ENCODE results near the gene ODR4.
A peak's percentile ranks its signal among the peaks of the same experiment; 100 is the strongest.
"Not testable (repeated sequence)": the region's sequence is repeated elsewhere in the genome, so short reads cannot be mapped to it uniquely, and the experiment has no call there.

Gene ODR4

DNA sequence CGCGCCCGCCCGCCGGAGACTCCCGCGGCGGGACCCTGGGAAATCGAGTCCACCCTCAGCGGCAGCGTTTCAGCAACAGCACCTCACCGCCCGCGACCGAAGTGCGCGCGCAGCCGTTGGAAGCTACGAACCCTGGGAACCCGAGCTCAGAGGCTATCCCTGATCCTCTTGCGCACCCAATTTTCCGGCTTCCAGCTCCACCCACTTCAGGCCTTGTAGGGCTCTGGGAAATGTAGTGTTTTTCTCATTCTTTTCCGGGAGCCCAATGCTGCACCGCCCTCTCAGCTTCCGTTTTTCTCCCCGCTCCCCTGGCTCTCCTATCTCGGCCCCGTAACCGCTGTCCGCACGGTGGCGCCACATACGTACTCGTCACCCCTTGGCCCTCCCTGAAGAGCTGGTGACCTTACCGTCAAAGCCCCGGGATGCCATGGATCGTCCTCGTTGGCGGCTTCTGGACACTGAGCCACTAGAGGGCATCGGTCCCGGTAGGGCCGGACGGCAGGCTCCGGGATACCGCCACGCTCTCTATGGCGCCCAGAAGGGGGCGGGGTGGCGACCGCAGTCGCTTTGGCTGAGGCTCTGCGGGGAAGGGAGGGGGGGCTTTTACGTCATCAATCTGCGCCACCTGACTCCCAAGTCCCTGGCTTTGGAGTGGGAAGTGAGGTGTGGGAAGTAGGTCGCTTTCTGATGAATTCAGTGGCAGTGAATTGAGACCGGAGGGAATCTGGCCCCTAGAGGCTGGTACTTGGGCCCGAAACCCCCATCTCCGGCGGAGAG, at the start of gene ODR4, which contains the start of gene TPR:
Gene ODR4 (plus strand): TSS at position 687 of the 777 bp plus-strand sequence. CDS start 3,948 bp downstream, outside the sequence.
Gene TPR (minus strand): TSS at position 102 of the 777 bp plus-strand sequence. CDS start 225 bp downstream, outside the sequence.
- DNase-seq: peak; percentile 97

DNA sequence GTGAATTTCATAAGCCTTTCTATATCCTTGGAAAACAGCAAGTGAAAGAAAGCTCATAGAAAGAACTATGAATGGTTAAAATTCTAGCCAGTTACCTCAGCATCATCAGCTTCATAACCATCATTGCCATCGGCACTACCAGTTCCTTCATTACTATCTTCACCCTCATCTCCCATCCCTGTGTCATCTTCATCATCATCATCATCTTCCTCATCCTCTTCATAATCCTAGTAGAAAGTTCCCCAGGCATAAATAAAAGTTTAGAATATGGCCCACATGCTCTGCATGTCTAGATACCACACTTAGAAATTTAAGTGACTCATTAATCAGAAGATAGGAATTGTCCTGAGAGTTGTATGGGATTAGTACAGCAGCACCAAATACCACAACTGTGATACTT, 49.6 kb upstream of the ODR4 start:
- DNase-seq: no peak

DNA sequence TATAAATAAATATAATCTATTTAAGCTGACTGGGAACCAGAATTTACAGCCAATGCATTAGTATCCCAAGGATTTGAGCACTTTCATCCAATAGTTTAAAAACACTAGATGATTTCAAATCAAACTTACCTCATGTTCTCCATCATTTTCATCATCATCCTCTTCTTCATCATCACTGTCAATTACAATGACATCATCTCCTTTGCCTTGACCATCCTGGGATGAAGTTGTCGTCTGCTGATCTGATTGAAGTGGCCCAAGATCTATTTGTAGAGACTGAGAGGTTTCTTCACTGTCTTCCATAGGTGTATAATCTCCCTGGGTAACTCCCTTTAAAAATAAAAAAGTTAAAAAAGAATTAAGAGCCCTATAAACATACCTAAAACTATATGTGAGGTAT, 48.3 kb upstream of the ODR4 start:
- DNase-seq: no peak

DNA sequence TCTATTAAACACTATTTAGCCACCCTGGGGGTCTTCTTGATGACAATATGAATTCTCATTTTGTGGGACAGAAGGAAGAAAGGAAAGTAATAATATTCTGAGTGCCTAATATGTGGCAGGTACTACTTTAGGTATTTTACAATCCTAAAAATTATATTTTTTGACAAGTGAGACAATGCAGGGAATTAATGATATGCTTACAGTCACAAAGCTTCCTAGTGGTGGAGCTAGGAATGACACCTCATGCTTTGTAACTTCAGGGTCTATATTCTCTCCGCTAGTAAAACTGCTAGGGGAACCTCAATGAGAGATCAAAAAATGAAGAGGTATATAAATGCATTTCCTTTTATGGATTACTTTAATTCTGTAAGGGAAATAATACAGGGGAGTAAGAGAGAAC, 44.9 kb upstream of the ODR4 start:
- DNase-seq: no peak

DNA sequence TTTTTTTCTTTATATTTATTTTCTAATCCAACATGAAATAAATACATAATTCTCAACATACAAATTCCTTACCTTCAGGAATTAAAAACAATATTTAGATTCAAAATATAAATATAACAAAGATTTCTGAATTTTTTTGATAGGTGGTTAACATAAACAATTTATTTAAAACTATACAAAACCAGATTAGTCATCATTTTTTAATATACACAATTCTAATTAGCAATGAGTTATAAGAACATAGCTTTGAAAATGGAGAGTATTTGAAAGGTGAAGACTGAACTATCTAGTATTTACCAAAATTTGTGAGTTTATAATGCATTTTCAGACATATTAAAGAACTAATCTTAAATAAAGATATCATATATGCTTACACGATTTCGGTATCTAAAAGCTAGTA, 38.1 kb upstream of the ODR4 start:
- no peak for DNase-seq

DNA sequence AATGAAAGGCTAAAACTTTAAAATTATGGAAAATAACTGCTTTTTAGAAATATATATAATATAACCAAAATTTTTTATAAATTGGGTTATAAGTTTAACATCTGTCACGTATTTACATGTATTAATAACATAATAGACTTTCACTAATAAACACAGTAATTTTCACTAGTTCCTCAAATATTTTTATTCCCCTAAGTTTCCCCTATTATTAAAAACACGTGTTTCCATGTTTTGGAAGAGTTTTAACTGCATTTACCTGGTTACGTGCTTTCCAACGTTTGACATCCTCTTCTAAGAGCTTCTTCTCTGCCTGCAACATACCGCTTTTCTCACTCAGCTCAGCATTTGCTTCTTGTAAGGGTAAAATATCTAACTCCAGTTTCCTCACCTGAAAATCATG, 34.9 kb upstream of the ODR4 start:
- no peak for DNase-seq

DNA sequence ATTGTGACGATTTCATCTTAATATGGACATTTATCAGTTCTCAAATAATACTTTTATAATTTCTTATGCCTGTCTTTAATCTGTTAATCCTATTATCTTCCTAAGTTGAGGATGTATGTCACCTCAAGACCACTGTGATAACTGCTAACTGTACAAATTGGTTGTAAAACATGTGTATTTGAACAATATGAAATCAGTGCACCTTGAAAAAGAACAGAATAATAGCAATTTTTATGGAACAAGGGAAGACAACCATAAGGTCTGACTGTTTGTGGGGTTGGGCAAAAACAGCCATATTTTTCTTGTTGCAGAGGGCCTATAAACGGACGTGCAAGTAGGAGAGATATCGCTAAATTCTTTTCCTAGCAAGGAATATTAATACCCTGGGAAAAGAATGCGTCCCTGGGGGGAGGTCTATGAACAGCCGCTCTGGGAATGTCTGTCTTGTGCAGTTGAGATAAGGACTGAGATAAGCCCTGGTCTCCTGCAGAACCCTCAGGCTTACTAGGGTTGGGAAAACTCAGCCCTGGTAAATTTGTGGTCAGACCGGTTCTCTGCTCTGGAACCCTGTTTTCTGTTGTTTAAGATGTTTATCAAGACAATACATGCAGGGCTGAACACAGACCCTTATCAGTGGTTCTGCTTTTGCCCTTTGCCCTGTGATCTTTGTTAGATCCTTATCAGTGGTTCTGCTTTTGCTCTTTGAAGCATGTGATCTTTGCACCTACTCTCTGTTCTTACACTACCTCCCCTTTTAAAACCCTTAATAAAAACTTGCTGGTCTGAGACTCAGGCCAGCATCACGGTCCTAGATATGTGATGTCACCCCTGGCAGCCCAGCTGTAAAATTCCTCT, 27.6 kb upstream of the ODR4 start:
- not testable (repeated sequence) for DNase-seq

DNA sequence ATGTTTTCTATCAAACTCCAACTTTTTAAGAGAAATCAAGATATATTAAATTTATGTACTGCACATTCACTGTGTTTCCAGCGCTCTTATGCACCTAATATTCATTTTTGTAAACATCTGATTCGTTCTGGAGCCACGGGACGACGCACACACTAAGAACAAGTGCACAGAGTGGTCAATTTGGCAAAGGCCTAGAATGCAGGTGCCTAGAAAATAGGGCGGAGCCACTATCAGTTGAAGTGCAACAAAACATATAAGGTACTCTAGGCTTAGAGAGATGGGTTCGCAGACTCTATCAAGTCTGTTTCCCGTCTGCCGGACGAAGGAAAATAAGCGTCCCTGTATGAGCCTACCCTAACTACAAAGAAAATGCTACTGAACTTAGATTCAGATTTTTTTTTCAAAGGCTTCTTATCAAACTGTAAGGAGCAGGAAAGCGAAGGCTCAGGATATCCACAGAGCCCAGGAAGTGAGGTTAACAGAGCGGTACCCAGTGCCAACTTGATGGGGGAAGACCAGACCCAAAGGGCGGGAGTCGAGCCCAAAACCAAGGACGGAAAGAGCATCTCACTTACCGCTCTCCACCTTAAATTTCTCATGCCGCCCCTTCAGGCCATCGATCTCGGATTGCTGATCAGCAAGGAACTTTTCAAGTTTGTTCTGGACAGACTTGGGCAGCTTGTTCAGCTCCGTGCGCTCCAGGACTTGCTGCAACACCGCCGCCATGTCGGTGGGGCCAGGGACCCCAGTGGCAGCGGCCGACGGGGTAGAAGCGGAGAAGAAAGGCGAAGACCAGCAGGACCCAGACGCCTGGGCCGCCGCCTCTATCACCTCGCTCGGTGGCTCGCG, 1.1 kb upstream of the ODR4 start:
- peak; percentile 14 for DNase-seq

DNA sequence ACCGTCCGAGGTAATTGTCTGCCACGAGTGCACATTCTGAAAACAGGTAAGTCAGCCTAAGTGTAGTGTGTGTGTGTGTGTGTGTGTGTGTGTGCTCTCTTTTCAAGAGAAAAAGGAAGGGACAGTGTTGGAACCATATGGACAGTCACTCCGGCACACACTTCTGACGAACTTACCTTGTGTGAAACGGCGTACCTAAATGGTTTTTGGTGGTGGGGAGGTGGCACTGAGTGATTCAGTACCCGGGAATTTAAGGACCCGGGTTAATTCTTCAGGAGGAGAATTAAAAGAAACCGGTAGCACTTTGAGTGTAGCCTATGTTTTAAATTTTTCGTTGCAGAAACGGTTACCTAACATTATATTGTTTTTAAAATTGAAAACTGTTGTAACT, 286 bp downstream of the ODR4 start:
- DNase-seq: no peak

DNA sequence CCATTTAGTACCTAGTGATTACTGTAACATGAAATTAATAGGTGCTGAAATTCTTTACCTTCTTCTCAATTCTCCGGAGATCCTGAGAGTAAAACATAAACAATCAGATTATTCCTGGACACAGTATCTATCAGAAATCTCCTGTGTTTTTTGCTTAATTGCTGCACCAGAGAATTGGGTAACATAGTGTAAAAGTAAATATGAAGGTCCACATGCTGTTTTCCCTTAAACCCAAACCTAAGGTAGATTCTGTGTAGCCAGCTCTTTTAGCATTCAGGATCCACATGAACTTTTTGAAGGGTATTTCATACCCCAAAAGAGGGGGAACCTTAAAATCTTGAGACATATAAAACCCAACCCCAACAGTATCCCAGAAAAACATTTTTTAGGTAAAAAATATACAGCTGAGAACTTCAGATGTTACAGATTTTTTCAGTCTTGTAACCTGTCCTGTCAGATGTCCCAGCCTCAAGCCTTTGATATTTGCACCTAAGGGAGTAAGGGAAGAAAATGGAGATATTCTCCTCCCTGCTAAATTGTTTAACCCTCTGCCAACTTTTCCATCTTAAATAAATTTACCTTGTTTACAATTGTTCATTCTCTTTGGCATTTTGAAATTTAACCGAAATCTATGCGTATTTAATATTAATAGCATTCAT, 11.2 kb downstream of the ODR4 start:
- DNase-seq: no peak

DNA sequence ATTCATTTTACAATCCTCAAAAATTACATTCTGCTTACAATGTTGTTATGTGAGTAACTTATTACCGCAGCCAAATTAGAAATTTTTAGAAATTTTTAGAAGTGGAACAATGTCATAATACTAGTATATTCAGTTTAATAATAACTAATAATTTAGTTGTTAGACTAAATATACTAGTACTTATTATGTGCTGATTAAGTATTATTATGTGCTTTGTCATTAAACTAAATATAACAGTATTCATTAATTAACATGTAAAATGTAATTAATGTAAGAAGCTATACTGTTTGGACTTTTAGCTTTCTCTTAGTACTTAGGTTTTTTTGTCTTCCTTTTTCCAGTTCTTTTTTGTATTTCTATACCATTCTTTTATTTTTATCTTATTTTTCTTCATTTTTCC, 15.3 kb downstream of the ODR4 start:
- no peak for DNase-seq

DNA sequence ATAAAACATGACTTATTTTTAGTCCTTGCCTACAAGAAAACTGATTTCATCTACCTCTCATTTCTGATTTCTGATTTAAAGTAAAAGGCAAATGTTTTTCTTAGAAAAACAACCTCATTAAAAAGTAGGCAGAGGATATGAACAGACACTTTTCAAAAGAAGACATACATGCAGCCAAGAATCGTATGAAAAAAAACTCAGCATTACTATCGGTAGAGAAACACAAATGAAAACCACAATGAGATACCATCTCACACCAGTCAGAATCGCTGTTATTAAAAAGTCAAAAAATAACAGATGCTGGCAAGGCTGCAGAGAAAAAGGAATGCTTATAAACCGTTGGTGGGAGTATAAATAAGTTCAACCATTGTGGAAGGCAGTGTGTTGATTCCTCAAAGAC, 16.2 kb downstream of the ODR4 start:
- DNase-seq: no peak

DNA sequence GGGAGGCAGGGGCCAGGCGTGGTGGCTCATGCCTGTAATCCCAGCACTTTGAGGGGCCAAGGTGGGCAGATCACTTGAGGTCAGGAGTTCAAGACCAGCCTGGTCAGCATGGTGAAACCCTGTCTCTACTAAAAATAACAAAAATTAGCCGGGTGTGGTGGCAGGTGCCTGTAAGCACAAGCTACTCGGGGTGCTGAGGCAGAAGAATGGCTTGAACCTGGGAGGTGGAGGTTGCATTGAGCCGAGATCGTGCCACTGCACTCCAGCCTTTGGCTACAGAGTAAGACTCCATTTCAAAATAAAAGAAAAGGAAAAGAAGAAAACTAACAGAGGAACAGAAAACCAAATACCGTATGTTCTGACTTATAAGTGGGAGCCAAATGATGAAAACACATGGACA, 17.1 kb downstream of the ODR4 start:
- not testable (repeated sequence) for DNase-seq

DNA sequence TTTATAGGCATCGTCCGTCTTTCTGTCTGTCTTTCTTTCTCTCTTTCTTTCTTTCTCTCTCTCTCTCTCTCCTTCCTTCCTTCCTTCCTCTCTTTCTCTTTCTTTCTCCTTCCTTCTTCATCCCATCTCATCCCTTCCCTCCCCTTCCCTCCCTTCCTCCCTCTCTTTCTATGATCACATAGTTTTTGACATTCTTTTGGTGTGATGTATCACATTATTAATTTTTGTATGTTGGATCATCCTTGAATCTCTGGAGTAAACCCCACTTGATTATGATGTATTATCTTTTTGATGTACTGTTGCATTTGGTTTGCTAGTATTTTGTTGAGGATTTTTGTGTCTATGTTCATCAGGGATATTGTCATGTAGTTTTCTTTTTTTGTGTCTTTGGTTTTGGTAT, 25.8 kb downstream of the ODR4 start:
- DNase-seq: not testable (repeated sequence)

DNA sequence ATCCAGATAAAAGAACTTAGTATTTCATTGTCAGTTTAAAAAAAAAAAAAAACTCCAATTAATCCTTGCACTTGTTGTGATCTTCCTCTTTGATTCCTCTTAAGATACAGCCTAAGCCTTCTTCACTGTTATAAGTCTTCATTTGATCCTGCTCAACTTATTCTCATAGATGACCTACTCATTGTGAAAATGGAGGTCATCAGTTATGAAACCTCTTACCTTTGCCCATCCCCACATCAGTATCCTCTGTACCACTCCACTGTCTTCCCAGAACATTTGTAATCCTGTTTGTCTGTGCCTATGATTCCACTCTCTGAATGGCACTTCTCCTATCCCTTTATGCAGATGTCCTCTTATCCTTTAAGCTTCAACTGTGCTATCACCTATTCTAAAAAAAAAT, 28.0 kb downstream of the ODR4 start:
- no peak for DNase-seq

DNA sequence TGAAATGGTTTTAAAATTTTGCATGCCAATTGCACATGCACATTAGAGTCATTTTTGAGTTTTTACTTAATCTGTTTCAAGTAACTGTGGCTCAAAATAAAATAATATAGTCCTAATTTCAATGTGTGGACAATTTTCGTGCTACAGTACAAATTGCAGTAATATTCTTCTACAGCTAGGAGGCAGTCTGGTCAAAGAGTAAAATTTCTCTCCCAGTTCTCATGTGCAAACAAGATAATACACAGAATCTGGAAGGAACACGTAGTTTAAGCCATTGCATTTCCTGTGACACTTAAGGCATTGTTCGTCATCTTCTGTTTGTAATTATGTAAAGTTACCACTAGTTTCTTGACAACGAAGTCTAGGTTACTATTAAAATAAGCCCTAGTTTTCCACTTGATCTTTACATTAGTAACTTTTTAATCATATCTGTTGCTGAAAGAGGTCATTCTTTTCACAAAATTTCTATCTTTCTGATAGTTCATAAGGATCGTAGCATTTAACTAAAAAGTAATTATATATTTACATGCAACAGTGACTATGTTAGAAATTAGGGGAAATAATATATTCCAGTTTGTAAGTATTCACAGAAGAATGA, 28.9 kb downstream of the ODR4 start:
- DNase-seq: peak; percentile 17

DNA sequence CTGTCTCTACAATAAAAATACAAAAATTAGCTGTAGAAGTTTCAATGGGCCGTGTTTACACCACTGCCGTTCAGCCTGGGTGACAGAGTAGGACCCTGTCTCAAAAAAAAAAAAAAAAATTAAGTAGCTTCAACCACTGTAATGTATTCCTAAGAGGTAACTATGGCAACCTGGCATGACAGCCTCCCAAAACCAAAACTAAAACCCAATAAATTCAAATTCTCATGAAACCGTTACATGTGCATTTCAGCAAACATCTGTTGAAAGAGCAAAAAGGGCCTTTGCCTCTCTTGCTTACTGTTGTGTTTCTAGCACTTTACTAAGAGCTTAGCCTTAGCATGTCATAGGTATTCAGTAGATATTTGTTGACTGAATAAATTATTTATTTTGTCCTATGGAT, 33.5 kb downstream of the ODR4 start:
- no peak for DNase-seq

DNA sequence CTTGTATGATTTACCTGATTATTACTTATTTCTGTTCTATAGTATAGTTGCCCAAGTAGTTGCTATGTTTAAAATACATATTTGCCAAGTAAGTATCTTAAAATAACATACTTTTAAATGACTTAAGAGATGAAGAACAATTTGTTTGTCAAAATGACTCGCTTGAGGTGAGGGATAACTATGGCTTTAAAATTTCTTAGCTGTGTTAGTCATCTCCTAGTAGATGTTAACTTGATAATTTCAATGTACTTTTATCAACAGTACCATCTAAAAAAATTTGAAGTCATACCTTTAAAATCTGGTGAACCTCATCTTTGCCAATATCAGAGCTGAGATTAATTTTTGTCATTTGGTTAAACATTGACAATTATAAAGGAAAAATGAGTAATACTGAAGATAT, 37.7 kb downstream of the ODR4 start:
- no peak for DNase-seq

DNA sequence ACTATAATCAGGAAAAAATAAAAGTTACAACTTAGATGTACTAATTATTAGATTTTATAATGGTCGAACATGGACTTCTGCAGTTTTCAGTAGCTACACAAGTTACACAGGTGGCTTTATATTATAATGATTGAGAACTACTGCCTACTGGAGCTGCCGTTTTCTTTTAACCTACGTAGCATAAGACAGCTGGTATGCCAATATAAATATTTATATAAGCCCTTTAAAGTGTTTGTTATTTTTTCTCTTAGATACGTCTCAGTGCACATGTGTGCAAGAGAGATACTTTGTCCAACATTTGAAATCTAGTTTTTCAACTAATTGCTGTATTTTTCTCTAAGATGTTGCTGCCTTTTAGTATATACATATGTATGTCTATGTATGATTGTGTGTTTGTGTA, 42.9 kb downstream of the ODR4 start:
- no peak for DNase-seq

DNA sequence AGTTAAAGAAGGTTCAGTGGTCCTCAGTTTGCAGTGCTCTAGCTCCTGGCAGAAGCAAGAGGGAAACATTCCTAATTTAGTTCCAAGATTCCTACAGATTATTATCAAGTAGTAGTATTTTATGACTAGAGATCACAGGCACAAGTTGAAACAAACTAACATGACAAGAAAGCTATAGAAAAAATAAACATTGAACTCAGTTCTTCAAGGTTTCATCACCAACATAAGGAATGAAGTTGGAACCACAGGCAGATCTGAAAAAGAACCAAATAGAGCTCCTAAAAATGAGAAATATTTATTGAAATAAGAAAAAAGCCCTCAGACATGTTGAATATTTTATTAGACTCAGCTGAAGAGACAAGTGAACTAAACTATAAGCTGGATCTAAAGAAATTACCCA, 44.7 kb downstream of the ODR4 start:
- no peak for DNase-seq

DNA sequence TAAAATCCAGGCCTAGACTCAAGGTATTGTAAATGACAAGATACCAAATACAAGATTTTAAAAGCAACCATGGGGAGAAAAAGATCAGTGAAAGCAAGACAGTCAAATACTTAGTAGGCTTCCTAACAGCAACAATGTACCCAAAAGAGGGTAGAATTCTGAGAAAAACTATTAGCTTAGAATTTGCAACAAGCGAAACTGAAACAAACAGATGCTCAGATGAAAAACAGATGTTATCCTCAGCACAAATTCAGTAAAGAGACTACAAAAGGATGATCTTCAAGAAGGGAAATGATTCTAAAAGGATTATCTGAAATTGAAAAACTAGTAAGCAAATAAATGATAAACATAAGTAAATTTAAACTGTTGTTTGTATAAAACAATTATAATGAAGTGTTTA, 45.3 kb downstream of the ODR4 start:
- DNase-seq: no peak

DNA sequence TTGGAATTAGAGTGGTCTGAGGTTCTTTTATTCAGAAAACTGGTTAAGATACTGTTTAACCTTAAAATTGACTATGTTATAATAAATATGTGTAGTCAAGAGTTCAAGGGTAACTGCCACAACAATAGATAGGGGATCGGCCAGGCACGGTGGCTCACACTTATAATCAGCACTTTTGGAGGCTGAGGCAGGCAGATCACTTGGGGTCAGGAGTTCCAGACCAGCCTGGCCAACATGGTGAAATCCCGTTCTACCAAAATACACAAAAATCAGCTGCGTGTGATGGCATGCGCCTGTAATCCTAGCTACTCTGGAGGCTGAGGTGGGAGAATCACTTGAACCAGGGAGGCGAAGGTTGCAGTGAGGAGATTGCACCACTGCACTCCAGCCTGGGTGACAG, 45.8 kb downstream of the ODR4 start:
- DNase-seq: no peak
